Activated CD8-positive, alpha-beta T cell treated with anti-CD3 and anti-CD28 coated beads, Interleukin-2, amount 10 ng/mL, durations not matched to agents 7 days and 5 days (primary cell): ENCODE data around the gene TEX29. TPM values are rescaled to one million over a fixed set of nuclear protein-coding genes. Genes with fewer than 3 reads are reported as not detected.

Experiments
- ATAC-seq: fragments of 150-1000 bp; cut with Tn5 transposase; one replicate; pipeline ENCODE4 v1.10.0; 2021; ENCODE audit warnings: moderate library complexity
- CTCF ChIA-PET: fragments of 350-600 bp; sonication (Branson Sonifier 250); formaldehyde crosslinking; loops from one replicate; lab custom pipeline; 2021; ENCODE audit warnings: antibody characterized with exemption; lab: Charles Lee
- POLR2A ChIA-PET: fragments of 350-600 bp; sonication (Branson Sonifier 250); formaldehyde crosslinking; loops from one replicate; lab custom pipeline; 2021; ENCODE audit warnings: antibody characterized with exemption; lab: Charles Lee
- DNase-seq: peaks from one replicate; pipeline ENCODE4 v3.0.0-alpha.2; 2020
- H3K27ac Mint-ChIP-seq: one replicate; pipeline ENCODE4 v1.8.0; 2021; ENCODE audit warnings: mild to moderate bottlenecking, mixed read lengths
- H3K27me3 Mint-ChIP-seq: one replicate; pipeline ENCODE4 v1.8.0; 2021; ENCODE audit warnings: low read depth, mixed read lengths
- H3K36me3 Mint-ChIP-seq: one replicate; pipeline ENCODE4 v1.8.0; 2021; ENCODE audit warnings: low read depth, mixed read lengths
- H3K4me1 Mint-ChIP-seq: one replicate; pipeline ENCODE4 v1.8.0; 2021; ENCODE audit warnings: low read depth, mixed read lengths
- H3K4me3 Mint-ChIP-seq: one replicate; pipeline ENCODE4 v1.8.0; 2021; ENCODE audit warnings: mild to moderate bottlenecking, mixed read lengths
- H3K9me3 Mint-ChIP-seq: one replicate; pipeline ENCODE4 v1.8.0; 2022; ENCODE audit warnings: mixed read lengths; ENCODE audit not compliant: insufficient read depth
- total RNA-seq, 2 experiments: library from RNA; stranded (reverse); gene quantifications; one replicate each; pipeline ENCODE4 v1.2.3, GENCODE V29; 2021

TEX29 gene
- total RNA-seq, 2 experiments from 2014 or later: not detected

DNA sequence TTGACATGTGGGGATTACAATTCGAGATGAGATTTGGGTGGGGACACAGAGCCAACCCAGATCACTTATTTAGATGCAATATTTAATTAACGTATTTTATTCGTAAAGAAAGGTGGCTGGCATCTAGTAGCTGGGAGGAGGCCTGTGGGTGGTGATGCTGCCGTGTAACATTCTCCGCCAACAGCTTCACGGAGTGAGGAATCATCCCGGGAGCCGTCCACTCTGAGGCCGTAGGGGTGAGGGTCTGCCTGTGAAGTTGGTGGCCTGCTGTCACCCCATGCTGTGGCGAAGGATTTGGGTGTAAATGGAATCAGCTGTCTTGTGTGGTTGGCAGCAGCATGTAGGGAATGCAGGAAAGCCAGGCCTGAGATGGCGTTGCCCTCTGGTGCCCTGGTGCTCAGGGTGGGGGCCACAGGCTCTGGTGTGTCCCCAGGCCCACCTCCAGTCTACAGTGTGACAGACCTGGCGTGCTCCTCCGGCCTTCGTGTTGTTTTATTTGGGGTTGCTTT lies 3.3 kb upstream of the TEX29 start:
- Mint-ChIP-seq H3K4me3 (no peak overlapping the region), H3K36me3 (peaks cover 10% of the 10 kb centered on the region)
- CTCF ChIA-PET: no interaction called here

DNA sequence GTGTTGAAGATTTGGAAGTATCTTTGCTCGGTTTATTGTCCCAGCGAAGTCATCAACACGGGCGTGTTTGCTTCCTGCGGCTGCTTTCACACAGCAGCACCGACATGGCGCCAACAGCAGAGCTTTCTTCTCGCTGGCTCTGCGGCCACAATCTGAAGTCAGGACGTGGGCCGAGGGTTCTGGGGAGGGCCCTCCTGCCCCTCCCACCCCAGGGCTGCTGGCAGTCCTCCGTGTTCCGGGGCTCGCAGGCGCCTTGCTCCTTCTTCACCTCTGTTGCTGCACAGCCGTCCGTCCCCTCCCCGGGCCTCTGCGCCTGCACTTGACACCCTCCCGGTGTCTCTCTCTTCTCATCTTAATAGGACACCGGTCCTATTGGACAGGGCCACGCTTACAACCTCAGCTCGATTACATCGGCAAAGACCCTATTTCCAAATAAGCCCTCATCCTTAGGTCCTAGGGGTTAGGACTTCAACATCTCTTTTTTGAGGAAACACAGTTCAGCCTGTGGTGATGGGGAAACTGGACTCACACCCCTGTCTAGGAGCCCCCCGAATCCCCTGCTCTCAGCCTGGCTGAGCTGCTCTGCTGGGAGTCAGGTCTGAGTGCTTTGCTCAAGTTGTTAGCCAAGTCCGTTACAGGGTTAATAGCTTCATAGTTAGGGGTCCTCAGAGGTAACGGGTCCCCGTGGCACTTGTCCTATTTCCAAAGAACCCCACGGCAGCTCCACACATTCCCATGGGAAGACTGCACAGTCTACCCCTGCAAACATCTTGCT lies 2.7 kb upstream of the TEX29 start:
- DNase-seq (no peak), ATAC-seq (no peak)
- no peaks in the 10 kb centered on the region for H3K9me3 Mint-ChIP-seq
- H3K27ac Mint-ChIP-seq: no peak overlapping the region
- peaks cover 3% of the 10 kb centered on the region for H3K36me3 Mint-ChIP-seq
- H3K27me3 Mint-ChIP-seq: no peaks in the 10 kb centered on the region
- CTCF ChIA-PET: no interaction called here
- no peaks in the 10 kb centered on the region for H3K4me1 Mint-ChIP-seq
- H3K4me3 Mint-ChIP-seq: no peak overlapping the region
- POLR2A ChIA-PET: no interaction called here

More for the DNA sequence above, 3.3 kb upstream of the TEX29 start:
- no peaks in the 10 kb centered on the region for H3K27me3 Mint-ChIP-seq
- POLR2A ChIA-PET: no interaction called here
- no peaks in the 10 kb centered on the region for H3K9me3 Mint-ChIP-seq
- no peak overlapping the region for H3K27ac Mint-ChIP-seq
- DNase-seq: no peak
- ATAC-seq: no peak
- H3K4me1 Mint-ChIP-seq: no peaks in the 10 kb centered on the region

DNA sequence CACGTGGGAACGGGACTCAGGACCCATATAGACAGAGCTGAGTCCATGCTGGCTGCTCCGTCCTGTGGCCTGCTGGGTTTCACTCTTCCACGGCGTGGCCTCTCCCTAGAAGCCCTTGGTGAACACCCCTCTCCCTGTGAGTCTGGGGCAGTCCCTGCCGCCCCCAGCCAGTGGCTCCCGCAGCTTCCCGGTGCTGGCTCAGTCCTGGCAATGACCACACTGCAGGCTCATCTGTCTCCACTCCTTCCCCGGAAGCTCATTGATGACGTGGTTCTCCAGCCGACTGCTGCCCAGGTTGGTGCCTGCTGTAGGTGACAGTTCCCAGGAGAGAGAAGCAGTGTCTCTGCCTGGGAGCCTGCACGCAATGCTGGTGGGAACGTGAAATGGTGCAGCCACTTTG lies 2.1 kb upstream of the TEX29 start:
- POLR2A ChIA-PET: no interaction called here
- no peaks in the 10 kb centered on the region for H3K36me3 Mint-ChIP-seq
- no peak for ATAC-seq

DNA sequence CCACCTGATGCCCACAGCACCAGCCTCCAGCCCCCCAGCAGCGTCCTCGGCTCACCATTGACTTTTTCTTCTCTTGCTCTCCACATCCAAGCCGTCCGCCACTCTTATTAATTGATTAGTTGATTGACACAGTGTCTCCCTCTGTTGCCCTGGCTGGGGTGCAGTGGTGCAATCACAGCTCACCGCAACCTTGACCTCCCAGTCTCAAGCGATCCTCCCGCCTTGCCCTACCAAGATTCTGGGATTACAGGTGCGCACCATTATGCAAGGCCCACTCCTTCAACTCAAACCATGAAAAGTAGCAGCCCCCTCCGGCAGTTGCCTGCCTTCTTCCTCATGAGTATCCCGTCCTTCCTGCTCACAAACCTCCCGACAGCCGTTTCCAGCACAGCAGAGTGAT lies 921 bp upstream of the TEX29 start:
- ATAC-seq: no peak
- CTCF ChIA-PET: no interaction called here
- H3K4me1 Mint-ChIP-seq: peaks cover 12% of the 10 kb centered on the region
- H3K9me3 Mint-ChIP-seq: no peaks in the 10 kb centered on the region
- no peaks in the 10 kb centered on the region for H3K36me3 Mint-ChIP-seq
- POLR2A ChIA-PET: no interaction called here
- no peaks in the 10 kb centered on the region for H3K27me3 Mint-ChIP-seq
- DNase-seq: no peak
- no peak overlapping the region for H3K4me3 Mint-ChIP-seq
- H3K27ac Mint-ChIP-seq: peak overlapping the region; percentile 16

More for the DNA sequence above, 2.1 kb upstream of the TEX29 start:
- no peak overlapping the region for H3K4me3 Mint-ChIP-seq
- no peaks in the 10 kb centered on the region for H3K27me3 Mint-ChIP-seq
- no peak for DNase-seq
- no peak overlapping the region for H3K27ac Mint-ChIP-seq
- H3K4me1 Mint-ChIP-seq: peaks cover 1% of the 10 kb centered on the region
- H3K9me3 Mint-ChIP-seq: no peaks in the 10 kb centered on the region
- CTCF ChIA-PET: no interaction called here

DNA sequence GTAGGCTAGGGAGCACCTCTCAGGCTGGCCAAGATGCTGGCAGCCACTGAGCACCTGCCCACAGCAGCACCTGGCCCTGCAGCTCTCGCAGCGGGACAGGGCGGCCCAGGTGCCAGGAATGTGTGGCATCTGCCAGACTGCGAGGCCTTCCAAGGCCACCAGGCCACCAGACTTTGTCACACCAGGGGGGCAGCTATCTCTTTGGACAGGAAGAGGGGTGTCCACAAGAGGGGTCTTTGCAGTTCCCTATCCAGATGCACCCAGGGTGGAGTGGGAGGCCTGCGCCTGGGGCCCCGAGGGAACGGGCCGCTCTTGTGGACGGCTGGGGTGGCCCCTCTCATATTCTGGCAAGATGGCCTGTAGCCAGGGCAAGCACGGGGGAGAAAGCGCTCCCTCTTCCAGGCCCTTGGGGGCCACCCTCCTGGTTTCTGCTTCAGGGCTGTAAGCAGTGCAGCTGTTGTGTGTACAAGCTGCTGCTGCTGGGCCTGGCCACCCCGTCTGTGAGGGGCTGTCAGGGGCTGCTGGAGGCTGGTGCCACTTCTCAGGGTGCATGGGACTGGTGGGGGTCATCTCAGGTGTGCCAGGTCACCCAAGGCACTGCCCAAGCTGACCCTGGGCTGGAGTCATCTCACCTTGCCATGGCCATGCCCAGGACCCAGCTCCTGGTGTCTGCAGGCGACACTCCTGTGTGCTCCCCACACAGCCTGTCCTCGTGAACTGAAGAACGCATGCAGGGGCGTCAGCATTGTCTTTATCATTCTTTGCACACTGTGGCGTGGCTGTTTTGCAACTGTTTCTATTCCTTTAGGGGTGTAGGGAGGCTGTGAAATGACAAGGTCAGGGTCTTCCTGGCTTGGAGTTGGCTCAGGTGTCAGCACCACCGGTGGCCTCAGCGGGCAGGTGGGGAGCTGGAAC lies 1.8 kb downstream of the TEX29 start:
- POLR2A ChIA-PET: interaction anchor here (0.6 kb wide), 1 partner anchor 1282 kb away, joined by 3 read pairs; no protein-coding TSS in a partner anchor
- DNase-seq: no peak
- Mint-ChIP-seq H3K36me3 (no peaks in the 10 kb centered on the region), H3K4me3 (no peak overlapping the region), H3K27me3 (no peaks in the 10 kb centered on the region), H3K4me1 (peaks cover 12% of the 10 kb centered on the region), H3K9me3 (no peaks in the 10 kb centered on the region), H3K27ac (no peak overlapping the region)
- CTCF ChIA-PET: no interaction called here
- ATAC-seq: no peak

DNA sequence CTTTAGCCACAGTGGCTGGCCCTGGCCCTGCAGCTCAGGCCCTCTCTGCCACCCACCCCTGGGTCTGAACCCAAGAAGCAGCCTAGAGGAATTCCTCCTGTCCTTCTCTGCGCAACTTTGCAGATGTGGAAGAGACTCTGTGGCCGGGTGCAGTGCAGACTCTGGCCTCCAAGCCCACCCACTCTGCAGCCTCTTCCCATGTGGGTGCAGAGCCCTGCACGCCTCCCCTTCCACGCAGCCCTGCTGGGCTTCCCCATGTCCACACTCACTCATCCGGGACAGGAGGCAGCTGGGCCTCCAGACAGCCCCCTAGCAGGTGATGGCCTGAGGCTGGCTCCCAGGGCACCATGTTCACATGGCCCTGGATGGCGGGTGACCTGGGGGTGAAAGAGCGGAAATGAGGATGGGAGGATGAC lies 2.5 kb downstream of the TEX29 start:
- ATAC-seq (no peak), DNase-seq (no peak)
- Mint-ChIP-seq H3K27ac (no peak overlapping the region), H3K36me3 (no peaks in the 10 kb centered on the region), H3K4me1 (peaks cover 12% of the 10 kb centered on the region), H3K9me3 (no peaks in the 10 kb centered on the region), H3K4me3 (no peak overlapping the region), H3K27me3 (no peaks in the 10 kb centered on the region)
- ChIA-PET POLR2A (no interaction called here), CTCF (no interaction called here)

DNA sequence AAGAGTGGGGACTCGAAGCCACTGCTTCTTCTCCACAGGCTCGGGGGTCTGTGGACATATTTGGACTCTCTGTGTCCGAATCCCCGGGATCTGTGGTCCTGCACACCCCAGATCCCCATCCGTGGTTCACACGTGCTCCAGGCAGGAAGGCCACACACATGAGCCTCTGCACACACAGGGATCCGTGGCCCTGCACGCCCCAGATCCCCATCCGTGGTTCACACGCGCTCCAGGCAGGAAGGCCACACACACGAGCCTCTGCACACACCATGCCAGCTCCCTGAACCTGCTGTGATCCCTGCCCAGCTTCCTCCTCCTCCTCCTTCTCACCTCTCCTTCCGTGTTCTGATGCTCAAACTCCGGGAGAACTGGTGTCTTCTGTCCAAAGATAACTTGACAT lies 3.1 kb downstream of the TEX29 start:
- Mint-ChIP-seq H3K36me3 (no peaks in the 10 kb centered on the region), H3K4me3 (peak overlapping the region; percentile 62), H3K27ac (peak overlapping the region; percentile 76), H3K4me1 (peaks cover 12% of the 10 kb centered on the region), H3K27me3 (no peaks in the 10 kb centered on the region), H3K9me3 (no peaks in the 10 kb centered on the region)
- CTCF ChIA-PET: interaction anchor here (1.0 kb wide), 1 partner anchor 256 kb away, joined by 3 read pairs; no protein-coding TSS in a partner anchor
- ATAC-seq (no peak), DNase-seq (no peak)
- POLR2A ChIA-PET: no interaction called here

DNA sequence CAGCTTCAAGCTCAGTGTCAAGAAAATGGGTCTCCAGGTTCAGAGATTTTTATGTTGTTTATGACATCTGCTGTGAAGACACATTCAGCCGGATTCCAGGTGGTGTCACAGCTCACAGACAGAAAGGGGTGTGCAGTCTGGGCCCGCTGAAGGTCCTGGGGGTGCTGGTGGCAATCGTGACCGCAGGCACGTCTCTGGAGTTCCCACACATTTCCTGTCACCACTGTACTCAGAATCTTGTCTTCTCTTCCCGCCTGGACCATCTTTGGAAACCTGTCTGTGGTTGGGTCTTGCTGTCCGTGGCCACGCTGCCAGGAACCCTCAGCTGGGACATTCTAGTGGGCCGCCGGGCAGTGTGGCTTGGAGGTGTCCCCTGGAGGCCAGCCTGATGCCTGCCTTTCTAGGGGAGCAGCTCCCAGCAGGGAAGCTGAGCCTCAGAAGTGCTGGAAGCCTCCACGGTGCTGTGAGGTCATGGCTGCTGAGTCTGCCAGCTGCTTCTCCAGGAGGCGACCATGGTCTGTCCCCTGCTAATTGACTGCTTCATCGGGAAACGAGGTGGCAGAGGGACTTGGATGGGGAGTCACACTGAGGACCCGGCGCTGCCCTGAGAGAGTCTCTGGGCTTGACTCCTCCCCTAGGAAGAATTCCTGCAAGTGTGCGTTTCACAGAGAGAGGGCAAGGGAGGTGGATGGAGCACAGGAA lies 3.7 kb downstream of the TEX29 start:
- Mint-ChIP-seq H3K4me1 (peaks cover 12% of the 10 kb centered on the region), H3K36me3 (no peaks in the 10 kb centered on the region), H3K9me3 (no peaks in the 10 kb centered on the region), H3K4me3 (peak overlapping the region; percentile 62), H3K27me3 (no peaks in the 10 kb centered on the region), H3K27ac (peak overlapping the region; percentile 76)
- ChIA-PET CTCF (interaction anchor here (1.0 kb wide), 1 partner anchor 256 kb away, joined by 3 read pairs; no protein-coding TSS in a partner anchor), POLR2A (no interaction called here)
- ATAC-seq: peak; percentile 9
- DNase-seq: peak; percentile 32

DNA sequence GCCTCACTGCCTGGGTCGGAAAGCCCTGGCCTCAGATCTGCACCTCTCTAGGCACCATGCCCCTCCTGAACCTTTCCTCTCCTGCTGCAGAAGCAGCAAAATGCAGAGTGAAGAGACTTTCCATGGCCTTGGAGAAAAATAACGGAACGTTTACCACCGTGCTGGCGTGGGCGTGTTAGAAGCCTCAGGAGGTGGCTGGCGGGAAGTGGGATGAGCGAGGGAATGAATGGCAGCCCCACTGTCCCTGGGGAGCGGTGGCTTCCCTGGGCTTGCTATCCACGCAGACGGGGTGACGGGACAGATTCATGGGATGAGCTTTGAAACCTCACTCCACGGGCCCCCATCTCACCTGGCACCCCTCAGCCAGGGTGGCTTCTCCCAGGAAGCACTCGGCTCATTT lies 4.3 kb downstream of the TEX29 start:
- DNase-seq: no peak
- peak overlapping the region; percentile 20 for H3K27ac Mint-ChIP-seq
- ChIA-PET CTCF (interaction anchor here (1.0 kb wide), 1 partner anchor 257 kb away, joined by 3 read pairs; no protein-coding TSS in a partner anchor), POLR2A (no interaction called here)
- ATAC-seq: no peak
- no peaks in the 10 kb centered on the region for H3K36me3 Mint-ChIP-seq
- no peak overlapping the region for H3K4me3 Mint-ChIP-seq
- H3K9me3 Mint-ChIP-seq: no peaks in the 10 kb centered on the region
- H3K27me3 Mint-ChIP-seq: no peaks in the 10 kb centered on the region
- H3K4me1 Mint-ChIP-seq: peaks cover 12% of the 10 kb centered on the region

DNA sequence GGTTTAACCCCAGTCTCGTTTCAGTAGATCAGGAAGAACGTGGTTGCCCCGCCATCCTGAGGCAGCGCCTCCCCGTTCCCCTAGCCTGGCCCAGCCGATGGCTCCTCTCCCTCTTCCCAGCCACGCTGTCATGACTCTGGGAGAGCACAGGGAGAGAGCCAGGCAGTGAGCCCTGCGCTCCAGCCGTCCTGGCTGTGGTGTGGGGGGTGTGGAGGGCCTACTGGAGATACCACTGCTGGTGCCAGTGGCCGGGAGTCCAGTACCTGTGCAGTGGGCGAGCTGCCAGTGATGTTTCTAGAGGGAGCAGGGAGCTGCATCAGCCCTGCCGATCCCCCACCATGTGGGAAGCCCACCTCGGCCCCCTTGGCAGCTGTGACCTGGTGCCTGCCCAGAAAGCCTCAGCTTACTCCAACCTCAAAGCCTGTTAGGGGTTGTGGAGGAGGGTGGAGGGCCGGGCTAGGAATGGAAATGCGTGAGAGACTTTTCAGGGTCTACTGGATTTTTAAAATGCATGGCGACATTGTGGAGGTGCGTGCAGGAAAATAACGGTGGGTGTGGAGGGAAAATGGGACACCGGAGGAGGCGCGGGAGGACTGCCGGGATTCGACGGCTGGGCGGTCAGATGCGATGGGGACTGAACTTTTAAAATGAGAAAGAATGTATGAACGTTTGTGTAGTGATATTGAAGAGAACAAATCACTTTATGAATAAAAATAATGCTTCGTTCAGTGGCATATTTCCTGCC lies 4.9 kb downstream of the TEX29 start:
- Mint-ChIP-seq H3K4me3 (no peak overlapping the region), H3K9me3 (no peaks in the 10 kb centered on the region), H3K4me1 (peaks cover 12% of the 10 kb centered on the region), H3K27me3 (no peaks in the 10 kb centered on the region), H3K36me3 (no peaks in the 10 kb centered on the region), H3K27ac (no peak overlapping the region)
- CTCF ChIA-PET: no interaction called here
- POLR2A ChIA-PET: no interaction called here
- no peak for DNase-seq
- ATAC-seq: no peak
